Lower lobe of right lung (tissue), 2 donors: ENCODE measurements around the gene RASGRF2. TPM values are rescaled to one million over a fixed set of nuclear protein-coding genes. Genes with fewer than 3 reads are reported as not detected.

Experiments
- ATAC-seq, 2 donors: fragments of 200-7000 bp; cut with Tn5 transposase; one replicate each; pipeline ENCODE4 v1.9.1; 2020 to 2022; ENCODE audit warnings: mild to moderate bottlenecking in 2 of 2, moderate library complexity in 2 of 2
- DNase-seq: peaks from one replicate; pipeline ENCODE4 v3.0.0-alpha.2; 2020
- H3K27ac ChIP-seq: fragments of 200-600 bp; one replicate; pipeline ENCODE4 v1.8.0; 2022
- H3K27me3 ChIP-seq: fragments of 200-600 bp; one replicate; pipeline ENCODE4 v1.8.0; 2022; ENCODE audit warnings: low read depth
- H3K36me3 ChIP-seq: fragments of 200-600 bp; one replicate; pipeline ENCODE4 v1.8.0; 2022; ENCODE audit warnings: mild to moderate bottlenecking
- H3K4me1 ChIP-seq: fragments of 200-600 bp; one replicate; pipeline ENCODE4 v1.8.0; 2022
- H3K4me3 ChIP-seq: fragments of 200-600 bp; one replicate; pipeline ENCODE4 v1.8.0; 2022; ENCODE audit warnings: mild to moderate bottlenecking
- H3K9me3 ChIP-seq: fragments of 200-600 bp; one replicate; pipeline ENCODE4 v1.8.0; 2022
- CTCF ChIP-seq: fragments of 200-600 bp; IDR thresholded peaks from one replicate; pipeline ENCODE4 v1.8.0; 2022; ENCODE audit warnings: antibody characterized with exemption, mild to moderate bottlenecking
- intact Hi-C: fragments of 100-400 bp; cut with DNase I; formaldehyde crosslinking; loops from one replicate; pipeline ENCODE4 v1.11.0; 2022
- total RNA-seq: library from RNA; stranded (reverse); fragmentation: NEBNext Ultra II Directional; extraction: Animal tissue kit (Norgen Biotek cat#: 25700); gene quantifications from one replicate; pipeline ENCODE4 v1.2.1, GENCODE V29; 2021
- donor health status: DM: no; HTN: yes; CAD: no; lungs with severe emphysema.

The RASGRF2 gene
- total RNA-seq, 1 donor from 2014 or later, result 6.7 TPM

GRCh38 chr5:81180780-81181460, 220.8 kb downstream of the RASGRF2 start:
- Histone ChIP-seq H3K4me1 (no peaks in the 10 kb centered on the region), H3K36me3 (no peaks in the 10 kb centered on the region), H3K9me3 (no peaks in the 10 kb centered on the region), H3K27me3 (no peaks in the 10 kb centered on the region), H3K4me3 (no peak overlapping the region), H3K27ac (no peak overlapping the region)
- intact Hi-C loops, result no loop called here
- no peak for TF ChIP-seq CTCF
- ATAC-seq (no peak), DNase-seq (no peak)

GRCh38 chr5:81181576-81182316, 221.6 kb downstream of the RASGRF2 start:
- no peak for TF ChIP-seq CTCF
- no peak for ATAC-seq
- Histone ChIP-seq H3K4me1 (no peaks in the 10 kb centered on the region), H3K9me3 (no peaks in the 10 kb centered on the region), H3K4me3 (no peak overlapping the region), H3K27ac (no peak overlapping the region), H3K36me3 (no peaks in the 10 kb centered on the region), H3K27me3 (no peaks in the 10 kb centered on the region)
- intact Hi-C loops, result no loop called here
- DNase-seq, result no peak

GRCh38 chr5:81182396-81183390, 222.5 kb downstream of the RASGRF2 start:
- ATAC-seq (no peak), DNase-seq (no peak)
- no peaks in the 10 kb centered on the region for H3K27me3 ChIP-seq
- intact Hi-C loops, result no loop called here
- no peaks in the 10 kb centered on the region for H3K4me1 ChIP-seq
- H3K9me3 ChIP-seq, result no peaks in the 10 kb centered on the region
- TF ChIP-seq CTCF, result no peak
- no peak overlapping the region for H3K27ac ChIP-seq
- H3K36me3 ChIP-seq, result no peaks in the 10 kb centered on the region
- no peak overlapping the region for H3K4me3 ChIP-seq

- Histone ChIP-seq H3K4me1 (no peaks in the 10 kb centered on the region), H3K27me3 (no peaks in the 10 kb centered on the region), H3K36me3 (no peaks in the 10 kb centered on the region), H3K9me3 (no peaks in the 10 kb centered on the region), H3K27ac (no peak overlapping the region), H3K4me3 (no peak overlapping the region)
- no peak for TF ChIP-seq CTCF
- DNase-seq (no peak), ATAC-seq (no peak)
- intact Hi-C loops, result no loop called here
These were observed 223.9 kb downstream of the RASGRF2 start for GRCh38 chr5:81183811-81184748.
